A549 (cell line): Measurements from ENCODE around the gene ART1.

Source experiments
- EP300 ChIP-seq, 2 experiments: fragments of >200 bp; sonication (Bioruptor Twin); formaldehyde crosslinking; IDR thresholded peaks; 2 replicates in 1 of 2; 3 replicates in 1 of 2; pipeline ENCODE4 v1.6.1; 2016 to 2017
- TF ChIP-seq, protein P1 (sequence below): fragments of >200 bp; sonication (Bioruptor Twin); formaldehyde crosslinking; IDR thresholded peaks from 3 replicates; pipeline ENCODE4 v1.5.1; 2016

DNA sequence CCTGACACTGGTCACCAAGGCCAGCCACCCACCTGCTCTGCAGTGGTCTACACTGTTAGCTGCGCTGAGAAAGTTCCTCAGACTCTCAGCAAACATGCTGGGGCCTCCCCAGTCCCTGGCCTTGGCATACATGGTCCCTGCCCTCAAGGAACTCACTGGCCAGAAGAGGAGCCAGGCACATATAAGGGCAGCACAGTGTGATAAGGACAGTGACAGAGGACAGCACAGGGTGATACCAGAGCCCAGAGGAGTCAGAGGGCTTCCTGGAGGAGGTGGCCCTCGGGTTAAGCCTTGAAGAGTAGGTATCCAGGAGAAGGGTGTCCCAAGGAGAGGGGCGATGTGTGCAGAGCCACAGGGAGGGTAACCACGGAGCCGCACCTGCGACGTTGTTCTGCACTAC, 624 bp downstream of the ART1 start:
- TF ChIP-seq, protein P1, sequence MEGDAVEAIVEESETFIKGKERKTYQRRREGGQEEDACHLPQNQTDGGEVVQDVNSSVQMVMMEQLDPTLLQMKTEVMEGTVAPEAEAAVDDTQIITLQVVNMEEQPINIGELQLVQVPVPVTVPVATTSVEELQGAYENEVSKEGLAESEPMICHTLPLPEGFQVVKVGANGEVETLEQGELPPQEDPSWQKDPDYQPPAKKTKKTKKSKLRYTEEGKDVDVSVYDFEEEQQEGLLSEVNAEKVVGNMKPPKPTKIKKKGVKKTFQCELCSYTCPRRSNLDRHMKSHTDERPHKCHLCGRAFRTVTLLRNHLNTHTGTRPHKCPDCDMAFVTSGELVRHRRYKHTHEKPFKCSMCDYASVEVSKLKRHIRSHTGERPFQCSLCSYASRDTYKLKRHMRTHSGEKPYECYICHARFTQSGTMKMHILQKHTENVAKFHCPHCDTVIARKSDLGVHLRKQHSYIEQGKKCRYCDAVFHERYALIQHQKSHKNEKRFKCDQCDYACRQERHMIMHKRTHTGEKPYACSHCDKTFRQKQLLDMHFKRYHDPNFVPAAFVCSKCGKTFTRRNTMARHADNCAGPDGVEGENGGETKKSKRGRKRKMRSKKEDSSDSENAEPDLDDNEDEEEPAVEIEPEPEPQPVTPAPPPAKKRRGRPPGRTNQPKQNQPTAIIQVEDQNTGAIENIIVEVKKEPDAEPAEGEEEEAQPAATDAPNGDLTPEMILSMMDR, result no peak
- TF ChIP-seq EP300 (IDR thresholded peaks at IDR 0.05), result no peak
